Measurements from ENCODE around the gene TAF1B. TPM values are rescaled to one million over a fixed set of nuclear protein-coding genes. Genes with fewer than 3 reads are reported as not detected.

Gene TAF1B
- total and polyA plus RNA-seq, 10 of the 15 experiments (the other 5 are each of a cell fraction or from before 2014, with no cell fraction given): 8.1 to 18.3 (median 12.4) TPM

- TF ChIP-seq ATF7 (IDR thresholded peaks at IDR 0.05; ENCODE audit: low read depth): 0 out of 2 replicates have a peak, but pooled peaks have one; percentile 18
- TF ChIP-seq ATF2 (IDR thresholded peaks at IDR 0.05; ENCODE audit: low read length): 0 out of 2 replicates have a peak, but pooled peaks have one; percentile 16
- no peak for TF ChIP-seq JUND (IDR thresholded peaks at IDR 0.05; ENCODE audit: low read depth, low read length)
Observed at GRCh38 chr2:9844576-9844975, 1.3 kb downstream of the TAF1B start (continued).

DNA sequence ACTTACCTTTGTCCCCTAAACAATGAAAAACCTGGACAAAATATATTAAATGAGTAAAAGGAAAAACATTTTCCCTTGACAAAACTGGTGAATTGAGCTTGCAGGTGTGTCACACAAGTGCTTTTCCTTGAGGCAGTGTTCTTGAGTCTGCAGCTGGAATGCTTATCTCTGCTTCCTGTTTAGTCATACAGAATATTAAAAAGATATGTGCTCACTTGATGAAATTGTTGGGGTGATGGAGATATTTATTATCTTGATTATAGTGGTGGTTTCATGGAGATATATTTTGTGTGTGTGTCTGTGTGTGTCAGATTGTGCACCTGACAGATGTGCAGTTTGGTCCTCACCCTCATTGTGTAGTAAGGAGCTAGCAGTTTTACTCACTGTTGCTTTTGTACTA is 3.3 kb downstream of the TAF1B start:
- TF ChIP-seq MTA2 (IDR thresholded peaks at IDR 0.05; ENCODE audit: low read depth): no peak
- no peak for TF ChIP-seq BHLHE40 (IDR thresholded peaks at IDR 0.05; ENCODE audit: borderline replicate concordance in 1 of 2, low read depth in 2 of 2, low read length in 1 of 2)
- TF ChIP-seq BACH1 (IDR thresholded peaks at IDR 0.05; ENCODE audit: borderline replicate concordance): no peak
- TF ChIP-seq GABPA (IDR thresholded peaks at IDR 0.05; ENCODE audit: low read depth): no peak
- no peak for TF ChIP-seq BMI1 (IDR thresholded peaks at IDR 0.05; ENCODE audit: borderline replicate concordance)
- no peak for TF ChIP-seq HDAC6 (IDR thresholded peaks at IDR 0.05; ENCODE audit: unreplicated experiment)
- no peak overlapping the region for H2AFZ ChIP-seq (ENCODE audit: control insufficient read depth, low read depth, low read length)
- FAIRE-seq: no peak
- SMC1A ChIA-PET (ENCODE audit: uncharacterized antibody, unreplicated experiment): interaction anchor here (0.9 to 1.2 kb wide), 2 partner anchors 13 to 562 kb away, joined by 3 read pairs; no protein-coding TSS in a partner anchor
- no peak overlapping the region for H3K4me3 ChIP-seq
- DNase-seq (ENCODE audit: low read depth, low spot score): no peak
- 0 out of 4 replicates have a peak, but pooled peaks cover 0 to 5% of the 10 kb centered on the region in 2 experiments for H3K36me3 ChIP-seq (ENCODE audit: control insufficient read depth in 2 of 2, insufficient read depth in 2 of 2, low read length in 1 of 2)
- H3K79me2 ChIP-seq (ENCODE audit: control insufficient read depth, insufficient read depth, low read length): peaks cover 3% of the 10 kb centered on the region; the same call in 1 of the 2 replicates
- H3K9ac ChIP-seq (ENCODE audit: control insufficient read depth, insufficient read depth, low read length): no peak overlapping the region
- no peak overlapping the region for H3K27ac ChIP-seq (ENCODE audit: control insufficient read depth, insufficient read depth)
- no peak for ATAC-seq
- RAD21 ChIA-PET (ENCODE audit: unreplicated experiment): no interaction called here
- H3K4me2 ChIP-seq (ENCODE audit: control insufficient read depth, insufficient read depth): peak overlapping the region; percentile 21
- BruUV-seq (replicated peaks): TSS peak; percentile 10
- H3K9me3 ChIP-seq (replicated peaks; ENCODE audit: control insufficient read depth, insufficient read depth, low read length): no peaks in the 10 kb centered on the region
- in situ Hi-C loops (cut with MboI) (no loop called here), intact Hi-C loops (cut with micrococcal nuclease; ENCODE audit: unreplicated experiment) (no loop called here)
- no peaks in the 10 kb centered on the region for H4K20me1 ChIP-seq (ENCODE audit: control insufficient read depth, insufficient read depth)
- H3K4me1 ChIP-seq (ENCODE audit: control insufficient read depth, insufficient read depth, low read length): peaks cover 3% of the 10 kb centered on the region; the same call in 1 of the 2 replicates
- CTCF ChIA-PET: interaction anchor here (1.4 to 2.1 kb wide), 2 partner anchors 33 to 48 kb away, joined by 4 to 10 read pairs; no protein-coding TSS in a partner anchor
- POLR2A ChIA-PET: interaction anchor here (0.6 kb wide), 1 partner anchor 33 kb away, joined by 5 read pairs; no protein-coding TSS in a partner anchor
- H3K27me3 ChIP-seq (replicated peaks in 1 of 2; ENCODE audit: control insufficient read depth in 2 of 2, insufficient read depth in 2 of 2, low read length in 1 of 2): no peaks in the 10 kb centered on the region

Measured in GM12878 (cell line).